A172 (cell line): ENCODE results near the gene SLC25A33. TPM values are rescaled to one million over a fixed set of nuclear protein-coding genes. Genes with fewer than 3 reads are reported as not detected.

Source experiments
- DNase-seq: peaks from one replicate; pipeline ENCODE4 v3.0.0-alpha.2; 2015; ENCODE audit warnings: low spot score
- total RNA-seq: library from RNA; depleted of rRNA; stranded (reverse); fragments of >200 nt; shearing (Covaris generic); gene quantifications from 2 replicates; pipeline ENCODE4 v1.2.3, GENCODE V29; 2014

Gene SLC25A33
- total RNA-seq, 1 experiment from 2014 or later, result 12.4 TPM

- peak; percentile 67 for DNase-seq
Observed at GRCh38 chr1:9588551-9589143, 49.4 kb downstream of the SLC25A33 start, which contains the start of gene TMEM201. TSS of gene TMEM201 (plus strand) at chr1:9588911. CDS start at chr1:9588931, 20 bp downstream.

- DNase-seq, result no peak
Observed at GRCh38 chr1:9589144-9589718, 50.0 kb downstream of the SLC25A33 start.

GRCh38 chr1:9589719-9590157 is 50.5 kb downstream of the SLC25A33 start:
- DNase-seq, result no peak

- no peak for DNase-seq
Observed at GRCh38 chr1:9590201-9590600, 50.9 kb downstream of the SLC25A33 start.

GRCh38 chr1:9590945-9591668 is 51.8 kb downstream of the SLC25A33 start:
- DNase-seq, result no peak

- DNase-seq, result no peak
Observed at GRCh38 chr1:9591669-9592509, 52.6 kb downstream of the SLC25A33 start.

GRCh38 chr1:9592510-9593075 is 53.3 kb downstream of the SLC25A33 start:
- no peak for DNase-seq

GRCh38 chr1:9593147-9593491 is 53.9 kb downstream of the SLC25A33 start:
- DNase-seq, result no peak

GRCh38 chr1:9593492-9594465 is 54.5 kb downstream of the SLC25A33 start:
- peak; percentile 69 for DNase-seq

- DNase-seq, result no peak
Observed at GRCh38 chr1:9594471-9595155, 55.3 kb downstream of the SLC25A33 start.

GRCh38 chr1:9595156-9595967 is 56.1 kb downstream of the SLC25A33 start:
- DNase-seq, result no peak

GRCh38 chr1:9595968-9596340 is 56.7 kb downstream of the SLC25A33 start:
- DNase-seq, result no peak

- DNase-seq, result no peak
Observed at GRCh38 chr1:9596415-9597123, 57.3 kb downstream of the SLC25A33 start.

- DNase-seq, result no peak
Observed at GRCh38 chr1:9597361-9598315, 58.4 kb downstream of the SLC25A33 start.

GRCh38 chr1:9598316-9598700 is 59.0 kb downstream of the SLC25A33 start:
- DNase-seq, result no peak

GRCh38 chr1:9599741-9600140 is 60.5 kb downstream of the SLC25A33 start:
- DNase-seq, result no peak
